ENCODE measurements around the gene PDE6G.
"Not testable (repeated sequence)": the region's sequence is repeated elsewhere in the genome, so short reads cannot be mapped to it uniquely, and the experiment has no call there.

Gene PDE6G

GRCh38 chr17:81685108-81685507, 28.8 kb upstream of the PDE6G start:
- Histone ChIP-seq H3K9me3 (ENCODE audit: control insufficient read depth, low read length) (no peaks in the 10 kb centered on the region), H3K4me1 (ENCODE audit: control insufficient read depth, insufficient read depth, low read length, poor library complexity, severe bottlenecking) (peaks cover 16% of the 10 kb centered on the region), H3K27ac (ENCODE audit: low read depth, low read length, severe bottlenecking) (peak overlapping the region; percentile 94), H3K4me3 (ENCODE audit: extremely low read depth, insufficient read depth, low read length, poor library complexity, severe bottlenecking) (peak overlapping the region; percentile 99), H3K36me3 (ENCODE audit: control insufficient read depth, insufficient read depth, low read length) (peaks cover 64% of the 10 kb centered on the region)
- WGBS, 2 experiments (ENCODE audit: insufficient coverage in 2 of 2), result 83 to 85% methylated on average over 9 to 11 of the region's 12 CpGs

- H3K4me1 ChIP-seq (ENCODE audit: control insufficient read depth, insufficient read depth, low read length, poor library complexity, severe bottlenecking), result peaks cover 16% of the 10 kb centered on the region
- H3K9me3 ChIP-seq (ENCODE audit: control insufficient read depth, low read length), result no peaks in the 10 kb centered on the region
- peaks cover 61% of the 10 kb centered on the region for H3K36me3 ChIP-seq (ENCODE audit: control insufficient read depth, insufficient read depth, low read length)
- peak overlapping the region; percentile 99 for H3K4me3 ChIP-seq (ENCODE audit: extremely low read depth, insufficient read depth, low read length, poor library complexity, severe bottlenecking)
- H3K27ac ChIP-seq (ENCODE audit: low read depth, low read length, severe bottlenecking), result peak overlapping the region; percentile 94
- 15% methylated on average over 15 of the region's 16 CpGs for WGBS, 2 experiments (ENCODE audit: insufficient coverage in 2 of 2)
Measured at GRCh38 chr17:81684442-81684911, 28.1 kb upstream of the PDE6G start.

GRCh38 chr17:81683584-81684441, 27.5 kb upstream of the PDE6G start, which contains the start of the genes ARL16 and HGS:
Gene ARL16 (minus strand): TSS chr17:81683797. CDS start chr17:81683753, 44 bp downstream.
Gene HGS (plus strand): TSS chr17:81684011. CDS start chr17:81684067, 56 bp downstream.
- Histone ChIP-seq H3K36me3 (ENCODE audit: control insufficient read depth, insufficient read depth, low read length) (peaks cover 55% of the 10 kb centered on the region), H3K27ac (ENCODE audit: low read depth, low read length, severe bottlenecking) (peak within 1 kb of the TSS; percentile 94), H3K9me3 (ENCODE audit: control insufficient read depth, low read length) (no peaks in the 10 kb centered on the region), H3K4me1 (ENCODE audit: control insufficient read depth, insufficient read depth, low read length, poor library complexity, severe bottlenecking) (peaks cover 16% of the 10 kb centered on the region), H3K4me3 (ENCODE audit: extremely low read depth, insufficient read depth, low read length, poor library complexity, severe bottlenecking) (peak within 1 kb of the TSS; percentile 99)
- WGBS, 2 experiments (ENCODE audit: insufficient coverage in 2 of 2), result 0% methylated on average over 87 to 110 of the region's 112 CpGs

- H3K4me1 ChIP-seq (ENCODE audit: control insufficient read depth, insufficient read depth, low read length, poor library complexity, severe bottlenecking), result peaks cover 16% of the 10 kb centered on the region
- peak overlapping the region; percentile 87 for H3K27ac ChIP-seq (ENCODE audit: low read depth, low read length, severe bottlenecking)
- 0 to 2% methylated on average over 32 to 37 of the region's 37 CpGs for WGBS, 2 experiments (ENCODE audit: insufficient coverage in 2 of 2)
Measured at GRCh38 chr17:81683208-81683583, 26.9 kb upstream of the PDE6G start.

GRCh38 chr17:81682565-81683207, 26.3 kb upstream of the PDE6G start:
- Histone ChIP-seq H3K4me1 (ENCODE audit: control insufficient read depth, insufficient read depth, low read length, poor library complexity, severe bottlenecking) (peaks cover 16% of the 10 kb centered on the region), H3K9me3 (ENCODE audit: control insufficient read depth, low read length) (no peaks in the 10 kb centered on the region), H3K36me3 (ENCODE audit: control insufficient read depth, insufficient read depth, low read length) (peaks cover 43% of the 10 kb centered on the region), H3K27ac (ENCODE audit: low read depth, low read length, severe bottlenecking) (peak overlapping the region; percentile 87), H3K4me3 (ENCODE audit: extremely low read depth, insufficient read depth, low read length, poor library complexity, severe bottlenecking) (peak overlapping the region; percentile 99)
- WGBS, 2 experiments (ENCODE audit: insufficient coverage in 2 of 2), result 51 to 53% methylated on average over 19 of the region's 19 CpGs

More at GRCh38 chr17:81683208-81683583, 26.9 kb upstream of the PDE6G start:
- H3K36me3 ChIP-seq (ENCODE audit: control insufficient read depth, insufficient read depth, low read length), result peaks cover 48% of the 10 kb centered on the region
- H3K9me3 ChIP-seq (ENCODE audit: control insufficient read depth, low read length), result no peaks in the 10 kb centered on the region
- peak overlapping the region; percentile 99 for H3K4me3 ChIP-seq (ENCODE audit: extremely low read depth, insufficient read depth, low read length, poor library complexity, severe bottlenecking)

- peaks cover 34% of the 10 kb centered on the region for H3K36me3 ChIP-seq (ENCODE audit: control insufficient read depth, insufficient read depth, low read length)
- H3K4me3 ChIP-seq (ENCODE audit: extremely low read depth, insufficient read depth, low read length, poor library complexity, severe bottlenecking), result no peak overlapping the region
- WGBS, 2 experiments (ENCODE audit: insufficient coverage in 2 of 2), result 95 to 98% methylated on average over 13 to 17 of the region's 17 CpGs
- peaks cover 16% of the 10 kb centered on the region for H3K4me1 ChIP-seq (ENCODE audit: control insufficient read depth, insufficient read depth, low read length, poor library complexity, severe bottlenecking)
- H3K27ac ChIP-seq (ENCODE audit: low read depth, low read length, severe bottlenecking), result no peak overlapping the region
- H3K9me3 ChIP-seq (ENCODE audit: control insufficient read depth, low read length), result no peaks in the 10 kb centered on the region
Measured at GRCh38 chr17:81681672-81682071, 25.3 kb upstream of the PDE6G start.

- Histone ChIP-seq H3K9me3 (ENCODE audit: control insufficient read depth, low read length) (no peaks in the 10 kb centered on the region), H3K4me3 (ENCODE audit: extremely low read depth, insufficient read depth, low read length, poor library complexity, severe bottlenecking) (no peak overlapping the region), H3K36me3 (ENCODE audit: control insufficient read depth, insufficient read depth, low read length) (peaks cover 23% of the 10 kb centered on the region), H3K4me1 (ENCODE audit: control insufficient read depth, insufficient read depth, low read length, poor library complexity, severe bottlenecking) (peaks cover 10% of the 10 kb centered on the region), H3K27ac (ENCODE audit: low read depth, low read length, severe bottlenecking) (no peak overlapping the region)
- WGBS, 2 experiments (ENCODE audit: insufficient coverage in 2 of 2), result 96 to 98% methylated on average over 11 of the region's 11 CpGs
Measured at GRCh38 chr17:81680150-81680549, 23.8 kb upstream of the PDE6G start.

GRCh38 chr17:81676906-81677305, 20.6 kb upstream of the PDE6G start:
- WGBS, 2 experiments (ENCODE audit: insufficient coverage in 2 of 2), result 94 to 99% methylated on average over 15 to 17 of the region's 17 CpGs
- Histone ChIP-seq H3K4me1 (ENCODE audit: control insufficient read depth, insufficient read depth, low read length, poor library complexity, severe bottlenecking) (no peaks in the 10 kb centered on the region), H3K36me3 (ENCODE audit: control insufficient read depth, insufficient read depth, low read length) (peaks cover 50% of the 10 kb centered on the region), H3K27ac (ENCODE audit: low read depth, low read length, severe bottlenecking) (no peak overlapping the region), H3K4me3 (ENCODE audit: extremely low read depth, insufficient read depth, low read length, poor library complexity, severe bottlenecking) (no peak overlapping the region), H3K9me3 (ENCODE audit: control insufficient read depth, low read length) (no peaks in the 10 kb centered on the region)

- peaks cover 54% of the 10 kb centered on the region for H3K36me3 ChIP-seq (ENCODE audit: control insufficient read depth, insufficient read depth, low read length)
- H3K4me3 ChIP-seq (ENCODE audit: extremely low read depth, insufficient read depth, low read length, poor library complexity, severe bottlenecking); H3K27ac ChIP-seq (ENCODE audit: low read depth, low read length, severe bottlenecking); H3K9me3 ChIP-seq (ENCODE audit: control insufficient read depth, low read length); H3K4me1 ChIP-seq (ENCODE audit: control insufficient read depth, insufficient read depth, low read length, poor library complexity, severe bottlenecking): not testable (repeated sequence)
- 34 to 50% methylated on average over 9 to 10 of the region's 18 CpGs for WGBS, 2 experiments (ENCODE audit: insufficient coverage in 2 of 2)
Measured at GRCh38 chr17:81675515-81676221, 19.3 kb upstream of the PDE6G start.

GRCh38 chr17:81673561-81674258, 17.4 kb upstream of the PDE6G start:
- H3K36me3 ChIP-seq (ENCODE audit: control insufficient read depth, insufficient read depth, low read length), result peaks cover 64% of the 10 kb centered on the region
- 94 to 95% methylated on average over 16 to 17 of the region's 18 CpGs for WGBS, 2 experiments (ENCODE audit: insufficient coverage in 2 of 2)

More at GRCh38 chr17:81673561-81674258, 17.4 kb upstream of the PDE6G start:
- Histone ChIP-seq H3K4me3 (ENCODE audit: extremely low read depth, insufficient read depth, low read length, poor library complexity, severe bottlenecking) (no peak overlapping the region), H3K4me1 (ENCODE audit: control insufficient read depth, insufficient read depth, low read length, poor library complexity, severe bottlenecking) (no peaks in the 10 kb centered on the region), H3K27ac (ENCODE audit: low read depth, low read length, severe bottlenecking) (no peak overlapping the region), H3K9me3 (ENCODE audit: control insufficient read depth, low read length) (no peaks in the 10 kb centered on the region)

All from mesodermal cell (in vitro differentiated cells).